Measurements from ENCODE around the gene GADD45GIP1. TPM values are rescaled to one million over a fixed set of nuclear protein-coding genes. Genes with fewer than 3 reads are reported as not detected.

GADD45GIP1 gene
- total RNA-seq, 2 experiments from 2014 or later: 32.6 to 36.0 TPM

DNA sequence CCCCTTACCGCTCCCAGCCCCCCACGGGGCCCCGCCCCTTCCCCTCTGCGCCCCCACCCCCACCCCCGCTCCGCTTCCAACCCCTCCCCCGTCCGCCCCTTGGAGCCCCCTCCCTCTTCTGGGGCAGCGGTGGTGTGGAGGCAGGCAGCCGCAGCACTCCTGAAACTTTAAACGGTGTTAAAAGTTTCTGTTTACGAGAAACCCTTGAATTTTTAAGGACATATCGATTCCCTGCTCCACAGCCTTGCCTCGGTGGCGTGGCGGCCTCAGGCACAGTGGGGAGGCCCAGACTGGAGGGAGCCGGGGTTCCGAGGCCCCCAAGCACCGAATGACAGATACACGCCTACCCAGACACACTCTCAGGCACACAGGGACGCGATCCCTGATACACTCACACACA lies 33.4 kb upstream of the GADD45GIP1 start:
- Mint-ChIP-seq H3K9me3 (no peaks in the 10 kb centered on the region), H3K4me1 (ENCODE audit: low read depth) (peaks cover 5% of the 10 kb centered on the region), H3K4me3 (no peak overlapping the region), H3K27me3 (peaks cover 10% of the 10 kb centered on the region), H3K27ac (no peak overlapping the region), H3K36me3 (ENCODE audit: low read depth) (no peaks in the 10 kb centered on the region)
- ChIA-PET CTCF (no interaction called here), POLR2A (no interaction called here)
- DNase-seq (no peak), ATAC-seq (no peak)
- TF ChIP-seq, protein P1, sequence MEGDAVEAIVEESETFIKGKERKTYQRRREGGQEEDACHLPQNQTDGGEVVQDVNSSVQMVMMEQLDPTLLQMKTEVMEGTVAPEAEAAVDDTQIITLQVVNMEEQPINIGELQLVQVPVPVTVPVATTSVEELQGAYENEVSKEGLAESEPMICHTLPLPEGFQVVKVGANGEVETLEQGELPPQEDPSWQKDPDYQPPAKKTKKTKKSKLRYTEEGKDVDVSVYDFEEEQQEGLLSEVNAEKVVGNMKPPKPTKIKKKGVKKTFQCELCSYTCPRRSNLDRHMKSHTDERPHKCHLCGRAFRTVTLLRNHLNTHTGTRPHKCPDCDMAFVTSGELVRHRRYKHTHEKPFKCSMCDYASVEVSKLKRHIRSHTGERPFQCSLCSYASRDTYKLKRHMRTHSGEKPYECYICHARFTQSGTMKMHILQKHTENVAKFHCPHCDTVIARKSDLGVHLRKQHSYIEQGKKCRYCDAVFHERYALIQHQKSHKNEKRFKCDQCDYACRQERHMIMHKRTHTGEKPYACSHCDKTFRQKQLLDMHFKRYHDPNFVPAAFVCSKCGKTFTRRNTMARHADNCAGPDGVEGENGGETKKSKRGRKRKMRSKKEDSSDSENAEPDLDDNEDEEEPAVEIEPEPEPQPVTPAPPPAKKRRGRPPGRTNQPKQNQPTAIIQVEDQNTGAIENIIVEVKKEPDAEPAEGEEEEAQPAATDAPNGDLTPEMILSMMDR (IDR thresholded peaks at IDR 0.05): no peak
- intact Hi-C loops (cut with micrococcal nuclease): no loop called here

DNA sequence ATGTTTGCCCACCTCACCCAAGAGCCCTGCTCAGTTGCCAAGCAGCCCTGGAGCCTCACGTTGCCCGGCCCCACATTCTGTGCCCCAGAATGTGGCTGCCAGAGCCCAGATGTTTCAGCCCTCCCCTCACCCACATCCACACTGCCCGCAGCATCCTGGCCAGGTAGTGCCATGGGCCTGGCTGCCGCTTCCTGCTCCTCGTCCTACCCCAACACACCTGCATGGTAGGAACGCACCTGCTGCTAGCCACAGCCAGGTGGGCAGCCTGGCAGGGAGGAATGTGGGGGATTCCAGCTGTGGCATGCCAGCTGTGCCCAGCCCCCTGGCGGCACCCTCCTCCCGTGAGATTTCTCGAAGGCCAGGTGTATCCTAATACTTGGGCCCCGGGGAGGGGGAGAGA lies 30.8 kb upstream of the GADD45GIP1 start:
- ChIA-PET POLR2A (no interaction called here), CTCF (no interaction called here)
- DNase-seq: no peak
- intact Hi-C loops (cut with micrococcal nuclease): loop anchor here (10.0 kb wide), 1 partner anchor 47 kb away; no protein-coding TSS in a partner anchor
- peaks cover 2% of the 10 kb centered on the region for H3K4me1 Mint-ChIP-seq (ENCODE audit: low read depth)
- no peak overlapping the region for H3K27ac Mint-ChIP-seq
- no peak overlapping the region for H3K4me3 Mint-ChIP-seq
- peaks cover 4% of the 10 kb centered on the region for H3K27me3 Mint-ChIP-seq
- TF ChIP-seq, protein P1 (IDR thresholded peaks at IDR 0.05): no peak
- no peak for ATAC-seq
- no peaks in the 10 kb centered on the region for H3K36me3 Mint-ChIP-seq (ENCODE audit: low read depth)
- no peaks in the 10 kb centered on the region for H3K9me3 Mint-ChIP-seq

DNA sequence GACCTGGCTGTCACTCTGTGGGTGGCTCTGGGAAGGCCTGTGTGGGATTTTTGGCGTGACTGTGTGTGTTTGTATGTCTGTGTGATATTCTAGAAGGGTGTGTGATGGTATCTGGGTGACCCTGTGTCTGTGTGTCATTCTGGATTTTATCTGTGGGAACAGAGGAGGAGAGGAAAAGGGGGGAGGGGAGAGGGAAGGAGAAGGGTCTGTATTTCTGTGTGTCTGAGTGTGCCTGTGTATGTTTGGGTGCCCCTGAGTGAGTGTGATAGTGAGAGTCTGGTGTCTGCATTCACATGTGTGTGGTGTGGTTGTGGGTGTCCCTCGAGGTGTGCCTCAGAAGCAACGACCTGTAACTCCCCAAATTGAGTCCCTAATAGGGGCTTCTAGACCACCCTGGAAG lies 30.2 kb upstream of the GADD45GIP1 start:
- intact Hi-C loops (cut with micrococcal nuclease): loop anchor here (10.0 kb wide), 1 partner anchor 48 kb away; no protein-coding TSS in a partner anchor
- no peaks in the 10 kb centered on the region for H3K36me3 Mint-ChIP-seq (ENCODE audit: low read depth)
- TF ChIP-seq, protein P1 (IDR thresholded peaks at IDR 0.05): no peak
- POLR2A ChIA-PET: no interaction called here
- H3K27me3 Mint-ChIP-seq: peaks cover 4% of the 10 kb centered on the region
- H3K9me3 Mint-ChIP-seq: no peaks in the 10 kb centered on the region
- no peak overlapping the region for H3K4me3 Mint-ChIP-seq
- DNase-seq (no peak), ATAC-seq (no peak)
- CTCF ChIA-PET: interaction anchor here (2.4 kb wide), 1 partner anchor 22 kb away, joined by 11 read pairs; no protein-coding TSS in a partner anchor
- no peak overlapping the region for H3K27ac Mint-ChIP-seq
- H3K4me1 Mint-ChIP-seq (ENCODE audit: low read depth): peaks cover 2% of the 10 kb centered on the region

DNA sequence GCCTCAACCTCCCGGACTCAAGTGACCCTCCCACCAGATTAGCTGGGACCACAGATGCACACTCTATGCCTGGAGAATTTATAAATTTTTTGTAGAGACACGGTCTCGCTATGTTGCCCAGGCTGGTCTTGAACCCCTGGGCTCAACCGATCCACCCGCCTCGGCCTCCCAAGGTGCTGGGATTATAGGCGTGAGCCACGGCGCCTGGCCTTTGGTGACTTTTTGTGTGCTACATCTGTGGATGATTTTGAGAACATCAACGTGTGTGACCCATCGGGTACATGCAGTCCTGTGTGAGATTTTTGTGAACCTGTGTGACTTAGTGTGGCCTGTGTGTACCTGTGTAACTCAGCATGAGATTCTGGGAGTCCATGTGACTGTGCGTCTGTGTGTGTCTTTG lies 29.7 kb upstream of the GADD45GIP1 start:
- intact Hi-C loops (cut with micrococcal nuclease): loop anchor here (10.0 kb wide), 1 partner anchor 48 kb away; no protein-coding TSS in a partner anchor
- H3K27ac Mint-ChIP-seq: no peak overlapping the region
- H3K4me3 Mint-ChIP-seq: no peak overlapping the region
- H3K36me3 Mint-ChIP-seq (ENCODE audit: low read depth): no peaks in the 10 kb centered on the region
- CTCF ChIA-PET: interaction anchor here (1.1 to 12.9 kb wide), 5 partner anchors 9 to 74 kb away, joined by 3 to 154 read pairs (median 11); no protein-coding TSS in a partner anchor
- H3K27me3 Mint-ChIP-seq: peaks cover 4% of the 10 kb centered on the region
- no peak for DNase-seq
- peaks cover 2% of the 10 kb centered on the region for H3K4me1 Mint-ChIP-seq (ENCODE audit: low read depth)
- no peaks in the 10 kb centered on the region for H3K9me3 Mint-ChIP-seq
- ATAC-seq: no peak
- TF ChIP-seq, protein P1 (IDR thresholded peaks at IDR 0.05): no peak
- POLR2A ChIA-PET: no interaction called here

DNA sequence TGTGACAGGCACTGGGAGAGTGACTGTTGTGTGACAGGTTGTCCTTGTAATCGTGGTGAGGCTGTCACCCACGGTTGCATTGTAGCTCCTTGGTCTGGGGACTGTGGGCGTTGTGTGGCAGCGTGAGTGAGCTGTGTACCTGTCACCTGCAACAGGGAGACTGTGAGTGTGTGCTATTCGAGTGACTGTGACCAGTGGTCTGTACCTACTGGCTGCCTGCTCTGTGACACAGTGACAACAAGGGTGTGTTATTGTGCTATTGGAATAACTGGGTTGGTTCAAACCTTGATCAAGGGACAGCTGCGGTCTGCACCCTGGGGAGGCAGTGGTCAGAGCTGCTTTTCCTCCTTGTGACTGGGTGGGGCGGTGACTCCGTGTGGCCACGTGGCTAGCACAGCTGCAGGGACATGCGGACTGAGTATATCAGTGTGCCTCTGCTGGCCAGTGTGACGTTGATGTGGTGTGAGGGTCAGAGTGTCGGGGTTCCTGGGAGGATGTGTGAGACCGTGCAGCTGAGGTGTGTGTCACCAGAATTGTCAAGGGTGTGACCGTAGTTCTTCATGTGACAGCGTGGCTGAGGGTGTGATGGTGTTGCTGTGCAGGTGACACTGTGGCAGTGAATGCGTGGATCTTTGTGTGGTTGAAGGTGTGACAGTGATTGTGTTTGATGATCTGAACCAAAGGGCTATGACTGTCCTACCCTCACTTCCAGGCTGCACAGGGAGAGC lies 28.2 kb upstream of the GADD45GIP1 start:
- ATAC-seq (peak; percentile 45), DNase-seq (peak; percentile 44)
- H3K27ac Mint-ChIP-seq: no peak overlapping the region
- peaks cover 2% of the 10 kb centered on the region for H3K4me1 Mint-ChIP-seq (ENCODE audit: low read depth)
- CTCF ChIA-PET: interaction anchor here (1.1 to 12.9 kb wide), 7 partner anchors 9 to 258 kb away, joined by 3 to 154 read pairs (median 11); no protein-coding TSS in a partner anchor
- H3K36me3 Mint-ChIP-seq (ENCODE audit: low read depth): no peaks in the 10 kb centered on the region
- no peaks in the 10 kb centered on the region for H3K9me3 Mint-ChIP-seq
- no peak overlapping the region for H3K4me3 Mint-ChIP-seq
- H3K27me3 Mint-ChIP-seq: peaks cover 4% of the 10 kb centered on the region
- TF ChIP-seq, protein P1 (IDR thresholded peaks at IDR 0.05): no peak
- intact Hi-C loops (cut with micrococcal nuclease): loop anchor here (10.0 kb wide), 1 partner anchor 50 kb away; no protein-coding TSS in a partner anchor
- POLR2A ChIA-PET: no interaction called here
